HepG2 (cell line): ENCODE results near the gene LRP1B.

Experiments
- ATF6 ChIP-seq: sonication (generic); formaldehyde crosslinking; conservative IDR thresholded peaks from 2 replicates; pipeline ENCODE4 v1.4.0; 2020; ENCODE audit warnings: missing genetic modification reagents
- CTCF ChIP-seq: sonication (generic); formaldehyde crosslinking; IDR thresholded peaks from 2 replicates; pipeline ENCODE4 v1.5.0; 2020; ENCODE audit warnings: mild to moderate bottlenecking, missing genetic modification reagents, moderate library complexity
- ETV5 ChIP-seq: IDR thresholded peaks from 2 replicates; pipeline ENCODE4 v1.6.1; 2018; ENCODE audit warnings: missing biosample characterization, missing genetic modification reagents, inconsistent platforms, borderline replicate concordance
- FOXK2 ChIP-seq: fragments of 450-650 bp; IDR thresholded peaks from 2 replicates; pipeline ENCODE4 v1.6.1; 2016
- HOXA7 ChIP-seq: sonication (generic); formaldehyde crosslinking; IDR thresholded peaks from 2 replicates; pipeline ENCODE4 v1.8.1; 2022; ENCODE audit warnings: mild to moderate bottlenecking, missing genetic modification reagents, moderate library complexity
- MYNN ChIP-seq: sonication (generic); formaldehyde crosslinking; IDR thresholded peaks from 2 replicates; pipeline ENCODE4 v1.4.0; 2020; ENCODE audit warnings: mild to moderate bottlenecking, low read depth, missing genetic modification reagents
- NFKB2 ChIP-seq: sonication (generic); formaldehyde crosslinking; IDR thresholded peaks from 2 replicates; pipeline ENCODE4 v1.4.0; 2020; ENCODE audit warnings: missing genetic modification reagents, borderline replicate concordance
- POLR2AphosphoS5 ChIP-seq: IDR thresholded peaks from 2 replicates; pipeline ENCODE4 v1.6.1; 2012; ENCODE audit warnings: low read depth, low read length
- TAF1 ChIP-seq: sonication (generic); formaldehyde crosslinking; IDR thresholded peaks from 2 replicates; pipeline ENCODE4 v1.4.0; 2020; ENCODE audit warnings: missing genetic modification reagents
- ZKSCAN1 ChIP-seq: fragments of 150-350 bp; IDR thresholded peaks from 2 replicates; pipeline ENCODE4 v1.6.1; 2014; ENCODE audit warnings: low read length
- ZNF121 ChIP-seq: sonication (generic); formaldehyde crosslinking; IDR thresholded peaks from 2 replicates; pipeline ENCODE4 v1.5.0; 2020; ENCODE audit warnings: mild to moderate bottlenecking, missing genetic modification reagents
- ZNF44 ChIP-seq: sonication (generic); formaldehyde crosslinking; IDR thresholded peaks from 2 replicates; pipeline ENCODE4 v1.5.1; 2020; ENCODE audit warnings: mild to moderate bottlenecking, missing genetic modification reagents

GRCh38 chr2:142094233-142094632 is 36.6 kb downstream of the LRP1B start:
- no peak for TF ChIP-seq NFKB2
- no peak for TF ChIP-seq HOXA7
- no peak for TF ChIP-seq MYNN
- TF ChIP-seq FOXK2, result no peak
- TF ChIP-seq ATF6, result no peak
- no peak for TF ChIP-seq ZKSCAN1
- TF ChIP-seq TAF1 (CRISPR knock-in tag), result no peak
- TF ChIP-seq ETV5 (CRISPR knock-in tag), result no peak
- no peak for TF ChIP-seq CTCF (CRISPR knock-in tag)
- no peak for TF ChIP-seq POLR2AphosphoS5
- TF ChIP-seq ZNF121 (CRISPR knock-in tag), result no peak
- no peak for TF ChIP-seq ZNF44
